ENCODE results near the gene TBC1D8B.

GRCh38 chrX:106780664-106781377 is 21.7 kb upstream of the TBC1D8B start:
- TF ChIP-seq ZNF592 (IDR thresholded peaks at IDR 0.05) (no peak), CTCF (IDR thresholded peaks at IDR 0.05 in 2 of 3, conservative IDR thresholded peaks at IDR 0.05 in 1 of 3; ENCODE audit: insufficient read depth in 2 of 3, low read depth in 1 of 3, low read length in 3 of 3) (no peak), HMGXB4 (CRISPR knock-in tag; IDR thresholded peaks at IDR 0.05) (no peak), TOE1 (IDR thresholded peaks at IDR 0.05; ENCODE audit: borderline replicate concordance) (no peak), TOE1 (CRISPR knock-in tag; IDR thresholded peaks at IDR 0.05; ENCODE audit: borderline replicate concordance, low read depth) (no peak), USF2 (CRISPR knock-in tag; IDR thresholded peaks at IDR 0.05) (no peak), GABPA (tag; conservative IDR thresholded peaks at IDR 0.05; ENCODE audit: low read depth) (no peak), SLC30A9 (CRISPR knock-in tag; IDR thresholded peaks at IDR 0.05) (no peak), YY1 (IDR thresholded peaks at IDR 0.05; ENCODE audit: borderline replicate concordance in 1 of 3, control insufficient read depth in 1 of 3, extremely low read depth in 1 of 3, insufficient read depth in 3 of 3, insufficient read length in 1 of 3, insufficient replicate concordance in 2 of 3, low read depth in 1 of 3, low read length in 2 of 3) (no peak)
